HepG2 (cell line): ENCODE measurements around the gene METTL16. TPM values are rescaled to one million over a fixed set of nuclear protein-coding genes. Genes with fewer than 3 reads are reported as not detected.

Experiments used
- ATF1 ChIP-seq: IDR thresholded peaks from 2 replicates; pipeline ENCODE4 v1.6.1; 2016; ENCODE audit warnings: mild to moderate bottlenecking, control low read depth
- ATF4 ChIP-seq, 2 experiments: fragments of 450-650 bp in 1 of 2; sonication (generic) in 1 of 2; formaldehyde crosslinking; IDR thresholded peaks; 2 replicates each; pipeline versions ENCODE4 v1.5.0 to v1.8.0; 2020 to 2022; ENCODE audit warnings: mild to moderate bottlenecking in 1 of 2, missing genetic modification reagents in 1 of 2
- ATRX ChIP-seq: sonication (generic); formaldehyde crosslinking; IDR thresholded peaks from 2 replicates; pipeline ENCODE4 v1.4.0; 2020; ENCODE audit warnings: missing genetic modification reagents, borderline replicate concordance
- CEBPZ ChIP-seq: IDR thresholded peaks from 2 replicates; pipeline ENCODE4 v1.6.1; 2012; ENCODE audit warnings: low read length, improper control_type of control experiment
- DNMT3B ChIP-seq: conservative IDR thresholded peaks from 2 replicates; pipeline ENCODE4 v1.6.1; 2016; ENCODE audit warnings: missing biosample characterization, control low read depth
- E2F1 ChIP-seq: sonication (generic); formaldehyde crosslinking; IDR thresholded peaks from 2 replicates; pipeline ENCODE4 v1.5.0; 2020; ENCODE audit warnings: missing genetic modification reagents
- GABPB1 ChIP-seq: IDR thresholded peaks from 2 replicates; pipeline ENCODE4 v1.6.1; 2016; ENCODE audit warnings: mild to moderate bottlenecking, missing genetic modification reagents, moderate library complexity, missing compliant biosample characterization
- MIER3 ChIP-seq: IDR thresholded peaks from 2 replicates; pipeline ENCODE4 v1.6.1; 2016; ENCODE audit warnings: missing compliant biosample characterization, borderline replicate concordance
- MZF1 ChIP-seq: sonication (generic); formaldehyde crosslinking; IDR thresholded peaks from 2 replicates; pipeline ENCODE4 v1.8.1; 2023; ENCODE audit warnings: mild to moderate bottlenecking, missing genetic modification reagents, borderline replicate concordance
- PHF20 ChIP-seq: sonication (generic); formaldehyde crosslinking; IDR thresholded peaks from 2 replicates; pipeline ENCODE4 v1.5.0; 2020; ENCODE audit warnings: mild to moderate bottlenecking, missing genetic modification reagents
- PHF21A ChIP-seq: sonication (generic); formaldehyde crosslinking; IDR thresholded peaks from 2 replicates; pipeline ENCODE4 v1.5.0; 2020; ENCODE audit warnings: mild to moderate bottlenecking, missing genetic modification reagents
- SRSF4 ChIP-seq: fragments of 200-400 bp; formaldehyde crosslinking; IDR thresholded peaks from one replicate; pipeline ENCODE4 v1.6.1; 2018; ENCODE audit warnings: mild to moderate bottlenecking, low read depth, low read length, moderate library complexity; ENCODE audit not compliant: poor library complexity, severe bottlenecking
- SUZ12 ChIP-seq: fragments of 150-350 bp; IDR thresholded peaks from 2 replicates; pipeline ENCODE4 v1.6.1; 2014; ENCODE audit warnings: low read depth, low read length
- THAP8 ChIP-seq: sonication (generic); formaldehyde crosslinking; IDR thresholded peaks from 2 replicates; pipeline ENCODE4 v1.5.1; 2020; ENCODE audit warnings: missing genetic modification reagents, mild to moderate bottlenecking, borderline replicate concordance
- THYN1 ChIP-seq: sonication (generic); formaldehyde crosslinking; IDR thresholded peaks from 2 replicates; pipeline ENCODE4 v1.8.1; 2023; ENCODE audit warnings: low read depth, mild to moderate bottlenecking, moderate library complexity, missing genetic modification reagents, borderline replicate concordance
- ZNF275 ChIP-seq: sonication (generic); formaldehyde crosslinking; IDR thresholded peaks from 2 replicates; pipeline ENCODE4 v1.8.0; 2022; ENCODE audit warnings: missing genetic modification reagents, mild to moderate bottlenecking, inconsistent platforms, borderline replicate concordance
- ZNF333 ChIP-seq: sonication (generic); formaldehyde crosslinking; IDR thresholded peaks from 2 replicates; pipeline ENCODE4 v1.4.0; 2020; ENCODE audit warnings: mild to moderate bottlenecking, missing genetic modification reagents, borderline replicate concordance
- ZSCAN29 ChIP-seq: sonication (generic); formaldehyde crosslinking; conservative IDR thresholded peaks from 2 replicates; pipeline ENCODE4 v1.4.0; 2020; ENCODE audit warnings: mild to moderate bottlenecking, missing genetic modification reagents
- polyA plus RNA-seq, 8 experiments: library from polyadenylated mRNA; depleted of rRNA in 3 of 8; stranded (reverse) in 7 of 8; unstranded in 1 of 8; fragments of >200 nt; fragmentation: Illumina TruSeq in 4 of 8; extraction: Trizol in 4 of 8; gene quantifications; 2 replicates each; pipeline versions ENCODE4 v1.2.1 to v1.2.3, GENCODE V29; 2011 to 2016; ENCODE audit warnings: low read depth in 4 of 8, missing spikeins in 1 of 8, mixed read lengths in 1 of 8; ENCODE audit not compliant: insufficient read depth in 1 of 8
- total RNA-seq, 5 experiments: library from RNA; depleted of rRNA; stranded (reverse); fragments of >200 nt; fragmentation: Illumina TruSeq; extraction: Trizol; gene quantifications; 2 replicates each; pipeline ENCODE4 v1.2.3, GENCODE V29; 2016; ENCODE audit warnings: low read depth in 1 of 5

METTL16 gene
- total and polyA plus RNA-seq, 2 of the 13 experiments (the other 11 are each of a cell fraction or from before 2014, with no cell fraction given) = 11.6 to 18.5 TPM

- TF ChIP-seq ATRX (no peak), ATF4 (CRISPR knock-in tag; IDR thresholded peaks at IDR 0.05) (peak in 1 of 2 experiments; percentile 72; a peak in 1 of 4 replicates), PHF20 (CRISPR knock-in tag) (0 out of 2 replicates have a peak, but pooled peaks have one; percentile 3), ZSCAN29 (CRISPR knock-in tag) (peak; percentile 74), ZNF333 (CRISPR knock-in tag) (0 out of 2 replicates have a peak, but pooled peaks have one; percentile 84), PHF21A (no peak; the same call in 1 of the 2 replicates), MIER3 (CRISPR knock-in tag) (peak; percentile 40; the same call in 1 of the 2 replicates), ZNF275 (CRISPR knock-in tag) (peak; percentile 91; the same call in 1 of the 2 replicates), DNMT3B (CRISPR knock-in tag) (no peak), MZF1 (no peak), GABPB1 (CRISPR knock-in tag) (peak; percentile 64; the same call in 1 of the 2 replicates), CEBPZ (no peak), SRSF4 (peak; percentile 16), THAP8 (no peak), SUZ12 (no peak), ATF1 (CRISPR knock-in tag) (peak; percentile 64), E2F1 (CRISPR knock-in tag) (no peak), THYN1 (CRISPR knock-in tag) (no peak)
Observed at GRCh38 chr17:2399572-2400473, 111.9 kb downstream of the METTL16 start (continued).
